ENCODE results near the gene KRT222. TPM values are rescaled to one million over a fixed set of nuclear protein-coding genes. Genes with fewer than 3 reads are reported as not detected.

KRT222 gene
- total RNA-seq, 8 experiments from 2014 or later, result 0.67 to 1.7 (median 1.3) TPM; not detected in 1

GRCh38 chr17:40610359-40610758 is 54.6 kb downstream of the KRT222 start:
- in situ Hi-C loops (cut with MboI; ENCODE audit: low pct_unique_long_range_greater_than_20kb in 2 of 9, low sequenced_read_pairs in 9 of 9, unreplicated experiment in 9 of 9), result loop anchor here in 6 of 9 experiments (10.0 to 25.0 kb wide), 3 partner anchors 177 to 1052 kb away; partner anchors contain the start of genes KRT28 (in 3 of the 6) and KRT27 (in 1 of the 6)
- Histone ChIP-seq H3K27ac (no peak overlapping the region), H3K4me1 (replicated peaks in 1 of 2) (no peaks in the 10 kb centered on the region), H3K4me3 (no peak overlapping the region)
- 0 to 88% (median 70%) methylated on average over 1 to 2 of the region's 2 CpGs; no CpG with 5 or more reads in 3 of the 10 experiments for WGBS, 10 experiments
- no peak for ATAC-seq (replicated peaks in 6 of 8)

GRCh38 chr17:40608061-40608581 is 56.9 kb downstream of the KRT222 start:
- in situ Hi-C loops (cut with MboI; ENCODE audit: low pct_unique_long_range_greater_than_20kb in 2 of 9, low sequenced_read_pairs in 9 of 9, unreplicated experiment in 9 of 9), result loop anchor here in 4 of 9 experiments (25.0 kb wide), 2 partner anchors 179 to 1054 kb away; partner anchors contain the start of genes KRT27 (in 1 of the 4) and KRT28 (in 1 of the 4)
- ATAC-seq (replicated peaks in 6 of 8), result no peak
- WGBS, 10 experiments, result 17 to 100% (median 60%) methylated on average over 1 to 5 of the region's 6 CpGs; no CpG with 5 or more reads in 2 of the 10 experiments
- H3K27ac ChIP-seq, result no peak overlapping the region
- H3K4me3 ChIP-seq, result no peak overlapping the region
- no peaks in the 10 kb centered on the region for H3K4me1 ChIP-seq (replicated peaks in 1 of 2)

GRCh38 chr17:40607641-40608040 is 57.3 kb downstream of the KRT222 start:
- in situ Hi-C loops (cut with MboI; ENCODE audit: low pct_unique_long_range_greater_than_20kb in 2 of 9, low sequenced_read_pairs in 9 of 9, unreplicated experiment in 9 of 9), result loop anchor here in 4 of 9 experiments (25.0 kb wide), 2 partner anchors 180 to 1055 kb away; partner anchors contain the start of genes KRT27 (in 1 of the 4) and KRT28 (in 1 of the 4)
- Histone ChIP-seq H3K27ac (no peak overlapping the region), H3K4me3 (no peak overlapping the region), H3K4me1 (replicated peaks in 1 of 2) (no peaks in the 10 kb centered on the region)
- ATAC-seq (replicated peaks in 6 of 8), result no peak
- WGBS, 10 experiments, result 70 to 100% (median 81%) methylated on average over 1 to 4 of the region's 5 CpGs; no CpG with 5 or more reads in 6 of the 10 experiments

GRCh38 chr17:40606548-40607353 is 58.2 kb downstream of the KRT222 start:
- ATAC-seq (replicated peaks in 6 of 8), result no peak
- in situ Hi-C loops (cut with MboI; ENCODE audit: low pct_unique_long_range_greater_than_20kb in 2 of 9, low sequenced_read_pairs in 9 of 9, unreplicated experiment in 9 of 9), result loop anchor here in 4 of 9 experiments (25.0 kb wide), 2 partner anchors 181 to 1056 kb away; partner anchors contain the start of genes KRT27 (in 1 of the 4) and KRT28 (in 1 of the 4)
- no peak overlapping the region for H3K27ac ChIP-seq

GRCh38 chr17:40605306-40605705 is 59.7 kb downstream of the KRT222 start:
- H3K4me1 ChIP-seq (replicated peaks in 1 of 2), result no peaks in the 10 kb centered on the region
- H3K4me3 ChIP-seq, result no peak overlapping the region
- 74 to 88% (median 83%) methylated on average over 1 to 5 of the region's 6 CpGs; no CpG with 5 or more reads in 5 of the 10 experiments for WGBS, 10 experiments
- ATAC-seq (replicated peaks in 6 of 8), result no peak
- in situ Hi-C loops (cut with MboI; ENCODE audit: low pct_unique_long_range_greater_than_20kb in 2 of 9, low sequenced_read_pairs in 9 of 9, unreplicated experiment in 9 of 9), result loop anchor here in 4 of 9 experiments (25.0 kb wide), 2 partner anchors 182 to 1057 kb away; partner anchors contain the start of genes KRT27 (in 1 of the 4) and KRT28 (in 1 of the 4)
- H3K27ac ChIP-seq, result no peak overlapping the region

More at GRCh38 chr17:40606548-40607353, 58.2 kb downstream of the KRT222 start:
- H3K4me1 ChIP-seq (replicated peaks in 1 of 2), result no peaks in the 10 kb centered on the region
- no peak overlapping the region for H3K4me3 ChIP-seq
- WGBS, 10 experiments, result 40 to 100% (median 73%) methylated on average over 2 to 7 of the region's 10 CpGs; no CpG with 5 or more reads in 1 of the 10 experiments

Other genes with a start within 250 kb of the KRT222 start
- 100 to 1,000 TPM in 1 of 8 experiments, 10 to 100 TPM in 3, 1 to 10 TPM in 3, under 1 TPM in 1; 0.36 to 222 (median 9.0) TPM for gene TOP2A, start 247.3 kb downstream of the KRT222 start, total RNA-seq
- 10 to 100 TPM in 3 of 8 experiments, 1 to 10 TPM in 5; 2.8 to 52.0 (median 7.9) TPM for gene IGFBP4, start 221.7 kb downstream of the KRT222 start, total RNA-seq
- gene TNS4, start 163.6 kb downstream of the KRT222 start, total RNA-seq, result 1 to 10 TPM in 1 of 8 experiments, under 1 TPM in 6, not detected in 1; 0.08 to 1.0 (median 0.15) TPM
- gene CCR7, start 99.7 kb downstream of the KRT222 start, total RNA-seq, result 1 to 10 TPM in 1 of 8 experiments, under 1 TPM in 6, not detected in 1; 0.32 to 1.6 (median 0.50) TPM
- gene SMARCE1, start 17.4 kb downstream of the KRT222 start, total RNA-seq, result 100 to 1,000 TPM in 7 of 8 experiments, 10 to 100 TPM in 1; 81.3 to 216 (median 133) TPM
- gene KRT24, start 38.6 kb upstream of the KRT222 start, total RNA-seq, result under 1 TPM in 3 of 8 experiments, not detected in 5; 0.14 to 0.56 (median 0.17) TPM
- not detected for gene KRT25, start 90.2 kb upstream of the KRT222 start, total RNA-seq
- gene KRT26, start 107.0 kb upstream of the KRT222 start, total RNA-seq, result under 1 TPM in 1 of 8 experiments, not detected in 7; 0.28 TPM
- gene KRT27, start 117.4 kb upstream of the KRT222 start, total RNA-seq, result under 1 TPM in 1 of 8 experiments, not detected in 7; 0.66 TPM
- gene KRT28, start 134.8 kb upstream of the KRT222 start, total RNA-seq, result under 1 TPM in 1 of 8 experiments, not detected in 7; 0.08 TPM
- 10 to 100 TPM; 15.4 to 62.1 (median 27.3) TPM for gene KRT10, start 157.4 kb upstream of the KRT222 start, total RNA-seq
- 1 to 10 TPM in 4 of 8 experiments, under 1 TPM in 2, not detected in 2; 0.21 to 2.7 (median 1.1) TPM for gene KRT12, start 202.0 kb upstream of the KRT222 start, total RNA-seq
- gene KRT20, start 220.1 kb upstream of the KRT222 start, total RNA-seq, result under 1 TPM in 3 of 8 experiments, not detected in 5; 0.09 to 0.43 (median 0.31) TPM

Measured in motor neuron (in vitro differentiated cells).